NCI-H1694 (cell line): ENCODE results near the gene ATG4D.
"Not testable (repeated sequence)": the region's sequence is repeated elsewhere in the genome, so short reads cannot be mapped to it uniquely, and the experiment has no call there.

Experiments
- DNase-seq: peaks from one replicate; lab custom pipeline; 2025; lab: John Stamatoyannopoulos, UW

The ATG4D gene

DNA sequence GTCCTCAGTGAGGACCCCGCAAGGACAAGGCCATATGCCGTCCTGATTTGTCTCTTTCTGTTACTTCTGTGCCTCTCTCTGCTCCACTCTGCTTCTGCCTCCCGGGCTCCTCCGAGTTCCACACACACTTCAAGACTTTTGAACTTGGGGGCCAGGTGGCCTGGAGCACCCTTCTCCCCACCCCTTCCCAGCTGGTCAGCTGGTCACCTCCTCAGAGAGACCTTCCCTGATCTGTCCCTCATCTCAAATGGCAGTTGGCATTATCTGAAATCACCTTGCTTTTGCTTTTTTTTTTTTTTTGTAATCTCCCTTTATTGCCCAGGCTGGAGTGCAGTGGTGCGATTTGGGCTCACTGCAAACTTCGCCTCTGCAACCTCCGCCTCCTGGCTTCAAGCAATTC is 24.3 kb upstream of the ATG4D start:
- DNase-seq = no peak

DNA sequence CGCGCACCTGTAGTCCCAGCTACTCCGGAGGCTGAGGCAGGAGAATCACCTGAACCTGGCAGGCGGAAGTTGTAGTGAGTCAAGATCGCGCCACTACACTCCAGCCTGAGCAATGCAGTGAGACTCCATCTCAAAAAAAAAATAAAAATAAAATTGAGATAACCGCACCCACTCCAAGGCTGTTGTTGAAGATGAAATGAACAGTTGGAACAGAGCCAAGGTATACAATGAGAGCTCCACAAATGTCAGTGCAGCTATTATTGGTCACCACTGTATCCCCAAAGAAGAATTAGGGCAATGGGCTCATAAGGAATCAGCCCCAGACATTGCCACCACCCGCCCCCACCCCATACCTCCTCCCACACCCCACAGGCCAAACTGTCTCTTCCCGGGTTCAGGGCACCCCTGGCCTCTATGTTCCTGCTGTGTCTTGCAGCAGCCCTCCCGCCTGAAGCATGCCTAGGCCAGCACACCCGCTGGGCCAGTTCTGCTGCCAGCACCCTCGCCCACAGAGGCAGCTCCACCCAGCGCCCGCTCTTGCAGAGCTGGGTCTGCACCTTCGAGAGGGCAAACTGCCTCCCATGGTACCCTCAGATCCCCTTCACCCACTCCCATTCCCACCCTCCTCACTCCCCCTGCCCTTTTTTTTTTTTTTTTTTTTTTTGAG is 22.9 kb upstream of the ATG4D start:
- DNase-seq = no peak

DNA sequence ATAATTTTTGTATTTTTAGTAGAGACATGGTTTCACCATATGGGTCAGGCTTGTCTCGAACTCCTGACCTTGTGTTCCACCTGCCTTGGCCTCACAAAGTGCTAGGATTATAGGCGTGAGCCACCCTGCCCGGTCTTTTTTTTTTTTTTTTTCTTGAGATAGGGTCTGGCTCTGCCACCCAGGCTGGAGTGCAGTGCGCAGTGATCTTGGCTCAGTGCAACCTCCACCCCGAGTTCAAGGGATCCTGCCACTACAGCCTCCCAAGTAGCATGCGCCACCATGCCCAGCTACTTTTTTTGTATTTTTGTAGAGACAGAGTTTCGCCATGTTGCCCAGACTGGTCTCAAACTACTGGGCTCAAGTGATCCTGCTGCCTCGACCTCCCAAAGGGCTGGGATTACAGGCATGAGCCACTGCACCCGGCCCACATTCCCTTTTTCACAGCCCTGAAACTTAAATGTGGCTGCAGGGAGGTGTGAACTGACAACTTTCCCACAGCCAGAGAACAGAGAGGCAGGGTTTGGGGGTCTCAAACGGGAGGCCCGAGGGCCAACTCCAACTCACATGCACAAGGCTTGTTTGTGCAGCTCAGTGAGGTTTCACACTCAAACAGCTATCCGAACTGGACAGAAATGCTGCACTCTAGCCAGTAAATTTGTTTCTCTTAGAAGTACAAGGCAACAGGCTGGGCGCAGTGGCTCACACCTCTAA is 22.1 kb upstream of the ATG4D start:
- no peak for DNase-seq

DNA sequence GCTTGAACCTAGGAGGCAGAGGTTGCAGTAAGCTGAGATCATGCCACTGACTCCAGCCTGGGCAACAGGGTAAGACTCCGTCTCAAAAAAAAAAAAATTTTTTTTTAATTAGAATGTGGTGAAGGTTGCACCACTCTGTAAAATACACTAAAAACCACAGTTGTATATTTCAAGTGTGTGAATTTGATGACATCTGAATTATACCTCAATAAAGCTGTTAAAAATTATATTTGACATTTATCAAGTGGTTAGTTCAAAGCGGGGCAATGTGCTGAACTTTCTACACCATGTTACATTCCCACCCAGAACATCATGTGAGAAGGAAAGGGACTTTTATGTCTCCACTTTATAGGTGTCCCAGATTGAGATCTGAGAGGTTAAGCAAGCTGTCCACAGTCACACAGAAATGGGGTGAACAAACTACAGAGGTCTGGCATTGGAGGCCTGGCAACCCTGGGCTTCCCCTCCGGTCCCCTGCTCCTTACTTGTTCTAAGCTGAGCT is 20.5 kb upstream of the ATG4D start:
- no peak for DNase-seq

DNA sequence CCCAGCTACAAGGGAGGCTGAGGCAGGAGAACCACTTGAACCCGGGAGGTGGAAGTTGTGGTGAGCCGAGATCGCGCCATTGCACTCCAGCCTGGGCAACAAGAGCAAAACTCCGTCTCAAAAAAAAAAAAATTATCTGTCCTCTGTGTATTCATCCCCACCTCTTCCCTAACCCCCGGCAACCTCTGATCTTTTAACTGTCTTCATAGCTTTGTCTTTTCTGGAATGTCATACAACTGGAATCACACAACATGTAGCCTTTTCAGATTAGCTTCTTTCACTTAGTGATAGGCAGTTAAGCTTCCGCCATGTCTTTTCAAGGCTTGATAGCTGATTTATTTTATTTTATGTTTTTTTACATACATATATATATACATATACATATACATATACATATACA is 18.1 kb upstream of the ATG4D start:
- DNase-seq = no peak

DNA sequence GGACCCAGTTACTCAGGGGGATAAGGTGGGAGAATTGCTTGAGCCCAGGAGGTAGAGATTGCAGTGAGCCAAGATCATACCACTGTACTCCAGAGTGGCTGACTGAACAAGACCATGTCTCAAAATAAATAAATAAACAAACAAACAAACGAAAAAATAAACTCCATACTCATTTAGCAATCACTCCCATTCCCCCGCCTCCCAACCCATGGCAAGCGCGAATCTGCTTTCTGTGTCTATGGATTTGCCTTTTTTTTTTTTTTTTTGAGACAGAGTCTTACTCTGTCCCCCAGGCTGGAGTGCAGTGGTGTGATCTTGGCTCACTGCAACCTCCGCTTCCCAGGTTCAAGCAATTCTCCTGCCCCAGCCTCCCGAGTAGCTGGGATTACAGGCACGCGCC is 16.8 kb upstream of the ATG4D start:
- DNase-seq = not testable (repeated sequence)

DNA sequence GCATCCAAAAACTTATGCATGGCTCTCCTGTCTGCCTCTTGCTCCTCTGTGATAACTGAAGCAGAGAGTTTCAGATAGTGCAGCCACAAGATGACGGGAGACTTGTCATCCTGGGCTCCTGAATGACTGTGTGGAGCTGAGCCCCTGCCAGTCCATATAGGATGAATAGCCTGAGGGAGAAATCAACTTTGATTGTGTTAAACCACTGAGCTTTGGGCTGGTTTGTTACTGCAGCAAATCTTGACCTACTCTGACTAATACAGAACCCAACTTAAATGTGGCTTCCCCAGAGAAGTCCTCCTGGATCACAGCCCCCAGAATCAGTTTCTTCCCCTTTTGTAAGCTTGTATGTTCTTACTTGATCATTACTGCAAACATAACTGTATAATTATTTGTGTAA is 11.2 kb upstream of the ATG4D start:
- DNase-seq = no peak

DNA sequence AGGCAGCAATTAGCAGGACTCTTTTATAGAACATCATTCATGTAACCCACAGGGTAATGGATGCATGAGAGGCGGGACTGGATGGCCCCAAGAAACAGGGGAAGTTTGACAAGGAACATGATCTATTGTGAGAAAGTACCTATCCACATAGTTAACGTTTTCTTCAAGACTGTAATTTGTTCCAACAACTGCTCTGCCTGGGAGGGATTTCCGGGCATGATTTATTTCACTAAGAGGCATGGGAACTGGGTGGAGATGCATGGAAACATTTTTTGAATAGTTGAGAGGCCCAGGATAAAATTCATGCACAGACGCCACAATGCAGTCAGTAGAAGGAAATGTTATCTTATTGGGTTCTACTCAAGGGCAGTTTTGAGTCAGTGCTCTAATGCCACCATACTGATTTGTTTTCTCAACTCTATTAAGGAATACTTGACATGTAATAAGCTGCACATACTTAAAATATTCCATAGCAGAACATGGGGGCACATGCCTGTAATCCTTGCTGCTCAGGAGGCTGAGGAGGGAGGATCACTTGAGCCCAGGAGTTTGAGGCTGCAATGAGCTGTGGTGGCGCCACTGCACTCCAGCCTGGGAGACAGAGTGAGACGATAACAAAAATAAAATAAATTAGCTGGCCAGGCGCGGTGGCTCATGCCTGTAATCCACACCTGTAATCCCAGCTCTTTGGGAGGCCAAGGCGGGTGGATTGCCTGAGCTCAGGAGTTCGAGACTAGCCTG is 9.9 kb upstream of the ATG4D start:
- no peak for DNase-seq

DNA sequence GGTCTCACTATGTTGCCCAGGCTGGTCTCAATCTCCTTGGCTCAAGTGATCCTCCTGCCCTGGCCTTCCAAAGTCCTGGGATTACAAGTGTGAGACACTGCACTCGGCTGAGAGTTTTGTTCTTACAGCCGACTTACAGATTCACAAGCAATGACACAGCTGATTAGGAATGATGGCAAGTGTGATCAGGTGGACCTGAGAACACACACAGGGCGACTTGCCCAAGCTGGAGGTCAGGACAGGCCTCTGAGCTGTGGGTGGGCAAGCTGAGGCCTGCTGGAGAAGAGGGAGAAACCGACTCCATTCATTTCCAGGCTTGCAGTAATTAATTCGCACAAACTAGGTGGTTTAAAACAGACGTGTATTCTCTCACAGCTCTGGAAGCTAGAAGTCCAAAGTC is 8.1 kb upstream of the ATG4D start:
- DNase-seq = no peak

DNA sequence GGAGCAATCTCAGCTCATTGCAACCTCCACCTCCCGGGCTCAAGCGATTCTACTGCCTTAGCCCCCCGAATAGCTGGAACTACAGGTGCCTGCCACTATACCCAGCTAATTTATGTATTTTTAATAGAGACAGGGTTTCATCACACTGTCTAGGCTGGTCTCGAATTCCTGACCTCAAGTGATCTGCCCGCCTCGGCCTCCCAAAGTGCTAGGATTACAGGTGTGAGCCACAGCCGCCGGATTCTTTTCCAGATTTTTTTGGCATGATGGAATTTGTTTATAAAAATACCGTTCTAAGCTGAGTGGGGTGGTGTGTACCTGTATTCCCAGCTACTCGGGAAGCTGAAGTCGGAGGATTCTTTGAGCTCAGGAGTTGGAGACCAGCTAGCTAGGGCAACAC is 6.0 kb upstream of the ATG4D start:
- no peak for DNase-seq

DNA sequence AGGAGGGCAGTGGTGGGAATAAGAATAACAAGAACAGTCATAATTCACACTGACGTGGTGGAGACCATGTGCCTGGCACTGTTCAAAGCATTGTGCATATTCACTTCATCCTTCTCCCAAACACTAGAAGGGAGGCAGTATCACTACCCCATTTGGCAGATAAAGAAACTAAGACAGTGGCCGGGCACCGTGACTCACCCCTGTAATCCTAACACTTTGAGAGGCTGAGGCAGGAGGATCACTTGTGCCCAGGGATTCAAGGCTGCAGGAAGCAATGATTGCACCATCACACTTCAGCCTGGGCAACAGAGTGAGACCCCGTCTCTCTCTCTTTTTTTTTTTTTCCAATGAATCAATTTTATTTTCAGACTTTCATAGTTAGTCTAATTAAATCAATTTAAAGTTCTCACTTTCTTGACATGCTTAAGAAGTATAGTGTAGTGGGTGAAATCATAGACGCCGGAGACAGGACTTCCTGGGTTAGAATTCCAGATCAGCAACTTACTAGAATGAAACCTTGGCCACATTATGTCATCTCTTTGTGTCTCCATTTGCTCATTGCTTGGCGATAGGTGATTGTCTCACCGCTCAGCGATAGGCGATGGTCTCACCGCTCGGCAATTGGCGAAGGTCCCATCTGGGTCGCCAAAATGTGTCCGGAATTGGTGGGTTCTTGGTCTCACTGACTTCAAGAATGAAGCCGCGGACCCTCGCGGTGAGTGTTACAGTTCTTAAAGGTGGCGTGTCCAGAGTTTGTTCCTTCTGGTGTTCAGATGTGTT is 5.3 kb upstream of the ATG4D start:
- no peak for DNase-seq

DNA sequence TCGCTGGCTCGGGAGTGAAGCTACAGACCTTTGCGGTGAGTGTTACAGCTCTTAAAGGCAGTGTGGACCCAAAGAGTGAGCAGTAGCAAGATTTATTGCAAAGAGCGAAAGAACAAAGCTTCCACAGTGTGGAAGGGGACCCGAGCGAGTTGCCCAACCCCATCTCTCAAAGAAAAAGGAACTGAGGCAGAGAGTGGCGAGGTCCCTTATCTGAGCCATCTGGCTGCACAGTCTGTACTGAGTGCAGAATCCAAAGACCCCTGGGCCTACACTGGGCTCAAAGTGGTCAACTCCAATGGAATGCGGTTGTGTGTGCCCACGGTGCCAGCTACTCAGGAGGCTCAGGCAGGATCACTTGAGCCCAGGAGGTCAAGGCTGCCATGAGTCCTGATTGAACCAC is 4.7 kb upstream of the ATG4D start:
- not testable (repeated sequence) for DNase-seq

DNA sequence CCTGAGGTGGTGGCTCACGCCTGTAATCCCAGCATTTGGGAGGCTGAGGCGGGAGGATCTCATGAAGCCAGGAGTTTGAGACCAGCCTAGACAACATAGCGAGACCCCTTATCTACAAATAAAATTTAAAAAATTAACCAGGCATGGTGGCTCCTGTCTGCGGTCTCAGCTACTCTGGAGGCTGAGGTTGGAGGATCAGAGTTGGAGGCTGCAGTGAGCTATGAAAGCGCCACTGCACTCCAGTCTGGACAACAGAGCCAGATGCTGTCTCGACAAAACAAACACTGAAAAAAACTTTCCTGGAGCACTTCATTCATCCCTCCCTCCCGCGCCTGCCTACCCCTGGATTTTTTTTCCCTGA is 665 bp upstream of the ATG4D start:
- DNase-seq = no peak

DNA sequence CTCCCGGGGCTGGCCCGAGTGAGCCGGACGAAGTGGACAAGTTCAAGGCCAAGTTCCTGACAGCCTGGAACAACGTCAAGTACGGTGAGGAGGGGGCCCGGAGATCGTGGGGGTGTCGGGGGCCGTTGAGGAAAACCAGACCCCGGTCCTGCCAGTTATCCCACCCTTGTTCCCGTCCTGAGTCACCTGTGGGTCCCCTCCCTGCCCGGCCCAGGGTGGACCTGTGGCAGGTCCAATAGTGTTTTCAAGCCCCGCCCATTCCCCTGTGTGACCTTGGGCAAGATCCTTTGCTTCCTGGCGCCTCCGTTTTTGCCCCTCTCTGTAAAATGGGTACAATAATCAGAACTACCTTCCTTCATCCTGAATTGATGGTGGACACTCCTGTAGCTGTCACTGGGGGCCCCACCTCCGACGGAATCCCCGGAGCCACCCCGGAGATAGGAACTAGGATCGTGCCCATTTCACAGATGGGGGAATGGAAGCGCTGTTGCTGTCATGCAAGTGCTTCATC is 593 bp downstream of the ATG4D start:
- DNase-seq = no peak

DNA sequence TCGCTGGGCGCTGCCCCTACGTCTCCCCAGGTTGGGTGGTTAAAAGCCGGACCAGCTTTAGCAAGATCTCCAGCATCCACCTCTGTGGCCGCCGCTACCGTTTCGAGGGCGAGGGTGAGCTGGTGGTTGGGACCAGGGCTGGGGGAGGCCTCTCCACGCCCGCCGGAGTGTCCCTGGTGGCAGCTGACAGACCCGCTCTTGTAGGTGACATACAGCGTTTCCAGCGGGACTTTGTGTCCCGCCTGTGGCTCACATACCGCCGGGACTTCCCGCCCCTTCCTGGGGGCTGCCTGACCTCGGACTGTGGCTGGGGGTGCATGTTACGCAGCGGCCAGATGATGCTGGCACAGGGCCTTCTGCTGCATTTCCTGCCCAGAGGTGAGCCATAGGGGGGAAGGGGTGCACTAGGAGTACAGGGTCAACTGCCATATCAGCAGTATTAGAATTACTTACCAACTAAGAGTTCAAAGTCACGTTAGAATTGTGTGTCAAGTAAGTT is 1.1 kb downstream of the ATG4D start:
- DNase-seq = no peak

DNA sequence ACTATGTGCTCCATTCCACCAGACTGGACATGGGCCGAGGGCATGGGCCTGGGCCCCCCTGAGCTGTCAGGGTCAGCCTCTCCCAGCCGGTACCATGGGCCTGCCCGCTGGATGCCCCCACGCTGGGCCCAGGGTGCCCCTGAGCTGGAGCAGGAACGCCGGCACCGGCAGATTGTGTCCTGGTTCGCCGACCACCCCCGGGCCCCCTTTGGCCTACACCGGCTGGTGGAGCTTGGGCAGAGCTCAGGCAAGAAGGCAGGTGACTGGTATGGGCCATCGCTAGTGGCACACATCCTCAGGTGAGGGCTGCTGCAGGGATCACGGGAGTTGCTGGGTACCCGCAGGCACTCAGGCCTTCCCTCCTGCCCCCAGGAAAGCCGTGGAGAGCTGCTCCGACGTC is 3.1 kb downstream of the ATG4D start:
- DNase-seq = no peak

DNA sequence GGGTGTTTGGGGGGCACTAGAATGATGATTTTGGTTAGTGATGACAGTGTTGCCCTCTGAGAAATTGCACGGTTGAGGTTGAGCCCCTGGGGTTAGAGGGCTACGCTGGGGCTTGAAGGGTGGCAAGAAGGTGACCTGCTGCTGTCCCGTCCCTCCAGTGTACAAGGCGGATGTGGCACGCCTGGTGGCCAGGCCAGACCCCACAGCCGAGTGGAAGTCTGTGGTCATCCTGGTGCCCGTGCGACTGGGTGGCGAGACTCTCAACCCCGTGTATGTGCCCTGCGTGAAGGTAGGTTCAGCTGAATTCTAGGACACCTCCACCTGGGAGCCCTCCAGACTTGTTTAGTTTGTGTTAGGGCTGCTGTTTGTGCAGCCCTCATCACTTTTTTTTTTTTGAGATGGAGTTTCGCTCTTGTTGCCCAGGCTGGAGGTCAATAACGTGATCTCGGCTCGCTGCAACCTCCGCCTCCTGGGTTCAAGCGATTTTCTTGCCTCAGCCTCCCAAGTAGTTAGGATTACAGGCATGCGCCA is 5.1 kb downstream of the ATG4D start:
- no peak for DNase-seq

DNA sequence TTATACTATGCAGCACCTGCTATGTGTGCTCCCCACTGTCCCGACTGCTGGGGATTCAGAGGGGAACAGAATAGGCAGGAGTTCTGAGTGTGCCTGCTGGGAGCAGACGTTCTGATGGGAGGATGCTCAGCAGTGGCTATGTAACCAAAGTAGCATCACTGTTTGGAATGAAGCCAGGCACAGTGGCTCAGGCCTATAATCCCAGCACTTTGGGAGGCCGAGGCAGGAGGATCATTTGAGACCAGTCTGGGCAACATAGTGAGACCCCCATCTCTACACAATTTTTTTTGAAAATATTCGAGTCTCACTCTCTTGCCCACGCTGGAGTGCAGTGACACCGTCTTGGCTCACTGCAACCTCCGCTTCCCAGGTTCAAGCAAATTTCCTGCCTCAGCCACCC is 6.0 kb downstream of the ATG4D start:
- DNase-seq = no peak

DNA sequence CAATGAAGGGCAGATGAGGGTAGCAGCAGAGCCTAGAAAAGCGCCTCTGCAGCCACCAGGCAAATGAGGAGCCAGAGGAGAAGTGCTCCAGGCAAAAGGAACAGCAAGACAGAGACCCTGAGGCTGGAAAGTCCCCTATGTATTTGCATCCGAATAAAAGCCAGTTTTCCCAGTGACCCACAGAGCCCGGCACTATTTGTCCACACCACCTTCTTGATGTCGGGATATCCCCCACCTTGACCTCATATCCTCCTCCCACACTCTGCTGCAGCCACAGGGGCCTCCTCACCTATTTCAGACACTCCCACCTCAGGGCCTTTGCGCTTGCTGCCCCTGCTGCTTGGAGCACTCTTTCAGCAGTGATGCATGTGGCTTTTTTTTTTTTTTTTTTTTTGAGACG is 6.6 kb downstream of the ATG4D start:
- DNase-seq = no peak

DNA sequence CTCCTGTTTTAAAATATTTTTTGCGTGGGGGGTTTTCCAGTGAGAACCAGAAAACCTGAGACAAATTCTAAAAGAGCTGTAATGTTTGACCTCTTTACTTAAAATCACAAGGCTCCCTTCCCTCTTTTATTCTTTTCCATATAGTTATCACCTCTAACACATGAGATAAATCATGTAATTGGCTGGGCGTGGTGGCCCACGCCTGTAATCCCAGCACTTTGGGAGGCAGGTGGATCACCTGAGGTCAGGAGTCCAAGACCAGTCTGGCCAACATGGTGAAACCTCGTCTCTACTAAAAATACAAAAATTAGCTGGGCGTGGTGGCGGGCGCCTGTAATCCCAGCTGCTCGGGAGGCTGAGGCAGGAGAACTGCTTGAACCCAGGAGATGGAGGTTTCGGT is 7.3 kb downstream of the ATG4D start:
- DNase-seq = not testable (repeated sequence)

DNA sequence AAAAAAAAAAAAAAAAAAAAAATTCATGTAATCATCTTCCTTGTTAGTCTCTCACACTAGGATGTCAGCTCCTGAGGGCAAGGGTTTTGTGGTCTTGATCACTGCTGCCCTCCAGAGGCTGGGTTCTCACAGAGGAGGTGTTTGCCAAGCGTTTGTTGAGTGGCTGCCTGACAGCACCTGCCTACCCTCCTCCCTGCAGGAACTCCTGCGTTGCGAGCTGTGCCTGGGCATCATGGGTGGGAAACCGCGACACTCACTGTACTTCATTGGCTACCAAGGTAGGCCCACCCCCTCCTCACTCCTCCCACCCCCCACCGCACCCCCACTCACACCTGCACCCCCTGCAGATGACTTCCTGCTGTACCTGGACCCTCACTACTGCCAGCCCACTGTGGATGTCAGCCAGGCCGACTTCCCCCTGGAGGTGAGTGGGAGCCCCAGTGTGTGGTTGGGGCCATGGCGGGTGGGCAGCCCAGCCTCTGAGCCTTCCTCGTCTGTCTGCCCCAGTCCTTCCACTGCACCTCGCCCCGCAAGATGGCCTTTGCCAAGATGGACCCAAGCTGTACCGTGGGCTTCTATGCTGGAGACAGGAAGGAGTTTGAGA is 8.1 kb downstream of the ATG4D start:
- no peak for DNase-seq
